GM21360 (cell line): ENCODE measurements around the gene SLC40A1.

Experiments
- ATAC-seq: cut with Tn5 transposase; IDR thresholded peaks from one replicate; pipeline ENCODE4 v1.9.1; 2021; ENCODE audit warnings: mild to moderate bottlenecking, moderate library complexity; ENCODE audit not compliant: unreplicated experiment

Gene SLC40A1

DNA sequence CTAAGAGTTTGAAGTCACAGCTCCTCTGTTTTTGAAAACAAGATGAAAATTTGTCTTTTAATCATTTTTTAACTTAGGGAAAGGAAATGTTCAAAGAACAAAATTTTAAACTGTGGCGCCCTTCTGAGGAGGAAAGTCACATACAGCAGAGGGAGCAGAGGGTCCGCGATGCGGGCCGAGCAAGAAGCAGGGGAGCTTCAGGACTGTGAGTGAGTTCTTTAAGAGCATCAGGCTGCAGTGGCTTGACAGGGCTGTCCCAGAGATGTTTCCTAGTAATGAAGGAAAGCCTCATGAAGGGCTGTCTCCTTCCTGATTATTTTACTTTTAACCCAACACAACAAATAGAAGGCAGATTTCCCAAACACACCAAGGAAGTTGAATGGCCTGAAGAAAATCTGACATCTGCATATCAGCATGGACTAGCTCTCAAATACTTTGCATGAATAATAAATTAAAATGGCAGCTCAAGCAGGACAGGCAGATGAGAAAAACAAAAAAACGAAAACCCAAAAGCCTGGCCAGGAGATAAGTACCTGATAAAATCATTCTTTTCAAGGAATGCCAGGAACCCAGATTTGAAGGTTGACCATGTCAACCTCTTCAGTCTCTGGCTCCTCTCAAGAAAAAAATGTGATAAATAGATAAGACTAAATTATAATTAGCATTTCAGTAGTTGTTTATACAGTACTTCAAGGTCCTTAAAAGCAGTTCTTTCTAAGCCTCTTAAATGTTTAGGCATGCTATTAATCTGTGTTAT lies 60.8 kb downstream of the SLC40A1 start:
- ATAC-seq = no peak

DNA sequence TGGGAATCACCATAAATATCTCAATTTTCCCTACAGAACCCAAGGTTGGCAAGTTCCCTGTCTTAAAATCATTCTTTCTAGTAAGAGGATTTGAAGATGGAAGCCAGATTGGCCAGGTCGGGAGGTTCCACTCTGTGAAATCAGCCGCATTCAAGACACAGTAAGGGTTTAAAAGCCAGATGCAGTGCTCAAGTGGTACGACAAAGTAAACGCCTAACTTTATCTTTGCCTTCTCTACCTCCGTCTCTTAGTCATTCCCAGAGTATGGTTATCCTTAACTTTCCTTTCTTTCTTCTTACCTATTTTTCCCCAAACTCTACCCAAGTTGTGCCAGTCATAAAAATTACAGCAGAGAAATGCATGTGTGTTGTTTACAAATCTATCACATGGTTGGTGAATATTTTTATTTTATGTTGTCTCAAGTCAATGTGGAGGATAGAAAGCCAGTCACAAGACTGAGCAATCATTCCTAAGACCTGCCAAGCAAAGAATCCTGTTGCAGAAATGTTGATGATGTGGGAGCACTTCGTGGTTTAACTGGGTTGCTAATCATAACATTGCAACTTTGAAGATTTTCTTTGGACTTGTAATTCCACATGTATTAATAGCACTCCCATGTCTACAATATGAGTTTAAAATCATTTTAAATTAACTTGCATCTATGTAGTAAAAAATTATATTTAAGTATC lies 62.6 kb downstream of the SLC40A1 start:
- ATAC-seq = no peak

DNA sequence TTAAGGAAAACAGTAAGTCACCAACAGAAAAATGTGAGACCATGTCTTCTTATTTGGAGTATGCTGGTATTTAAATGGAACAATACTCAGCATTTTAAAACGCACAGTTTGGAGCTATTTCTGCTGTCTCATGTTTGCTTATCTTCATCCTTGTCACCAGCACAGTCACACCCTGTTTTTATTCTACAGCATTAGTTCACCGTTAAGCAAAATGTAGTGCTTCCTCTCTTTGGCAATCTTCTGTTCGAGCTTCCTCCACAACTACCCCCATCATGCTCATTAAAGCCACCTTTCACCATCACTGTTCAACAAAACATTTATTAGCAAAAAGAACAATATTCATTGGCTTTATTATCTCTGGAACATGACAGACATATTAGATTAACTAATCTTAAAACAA lies 64.0 kb downstream of the SLC40A1 start:
- no peak for ATAC-seq

DNA sequence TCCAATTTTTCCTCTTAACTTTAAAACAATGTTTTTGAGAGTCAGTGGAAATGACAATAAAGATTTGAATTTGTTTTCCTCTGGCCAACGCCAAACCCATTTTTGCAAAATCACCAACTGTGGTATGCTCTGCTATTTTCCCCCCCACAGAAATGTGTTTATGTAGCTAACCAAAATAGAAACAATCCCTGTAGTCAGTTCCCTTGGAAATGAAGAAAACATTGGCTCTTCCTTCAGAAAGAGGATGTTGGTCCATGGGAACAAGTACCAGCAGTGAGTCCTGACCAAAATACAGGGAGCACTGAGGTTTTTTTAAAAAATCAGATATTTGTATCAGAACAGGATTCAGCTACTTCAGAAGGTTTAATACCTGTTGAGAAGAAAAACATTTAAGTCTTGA lies 65.3 kb downstream of the SLC40A1 start:
- ATAC-seq = no peak

DNA sequence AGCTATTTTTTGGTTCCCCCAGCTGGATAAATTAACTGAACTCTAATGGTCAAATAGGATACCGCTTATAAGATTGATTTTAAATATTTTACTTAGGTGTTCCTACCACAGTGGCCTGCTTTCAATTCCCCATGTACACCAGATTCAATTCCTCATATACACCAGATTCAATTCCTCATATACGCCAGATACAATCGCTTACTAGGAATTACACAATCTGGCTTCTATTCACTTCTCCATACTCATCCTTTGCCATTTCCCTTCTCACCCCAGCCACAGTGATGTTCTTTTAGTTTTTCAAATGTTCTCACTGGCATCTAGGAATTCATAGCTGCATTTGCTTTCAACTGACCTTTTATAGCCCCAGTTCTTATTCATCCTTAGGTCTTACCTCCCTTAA lies 66.5 kb downstream of the SLC40A1 start:
- ATAC-seq = no peak

DNA sequence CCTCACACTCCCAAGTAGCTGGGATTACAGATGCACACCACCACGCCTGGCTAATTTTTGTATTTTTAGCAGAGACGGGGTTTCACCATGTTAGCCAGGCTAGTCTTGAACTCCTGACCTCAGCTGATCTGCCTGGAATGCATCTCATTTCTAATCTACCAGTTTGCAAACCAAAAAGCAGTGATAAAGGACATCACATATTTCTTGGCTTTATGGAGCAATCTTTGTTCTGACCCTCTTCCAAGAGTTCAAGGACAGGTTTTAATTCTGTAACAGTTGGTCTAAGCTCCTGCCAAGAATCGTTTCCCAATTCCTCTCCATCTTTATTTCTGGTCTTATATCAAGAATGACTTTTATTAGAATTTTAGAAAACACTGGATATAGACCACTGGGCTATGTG lies 67.7 kb downstream of the SLC40A1 start:
- no peak for ATAC-seq

DNA sequence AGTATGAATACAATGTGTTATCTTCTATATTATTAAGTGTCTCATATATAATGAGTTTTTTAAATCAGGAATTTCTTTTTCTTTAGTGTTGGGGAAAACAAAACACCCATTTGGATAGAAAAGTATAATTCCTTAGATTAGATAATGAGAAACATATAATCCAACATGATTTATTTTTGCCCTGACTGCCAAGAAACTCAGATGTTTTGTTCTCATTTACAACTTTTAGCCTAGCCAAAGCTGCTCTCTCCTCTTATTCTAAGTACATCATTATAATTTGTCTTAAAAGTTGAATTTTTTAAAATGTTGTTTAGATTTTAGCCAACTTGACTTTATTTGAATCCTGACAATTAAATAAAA lies 68.6 kb downstream of the SLC40A1 start:
- no peak for ATAC-seq

DNA sequence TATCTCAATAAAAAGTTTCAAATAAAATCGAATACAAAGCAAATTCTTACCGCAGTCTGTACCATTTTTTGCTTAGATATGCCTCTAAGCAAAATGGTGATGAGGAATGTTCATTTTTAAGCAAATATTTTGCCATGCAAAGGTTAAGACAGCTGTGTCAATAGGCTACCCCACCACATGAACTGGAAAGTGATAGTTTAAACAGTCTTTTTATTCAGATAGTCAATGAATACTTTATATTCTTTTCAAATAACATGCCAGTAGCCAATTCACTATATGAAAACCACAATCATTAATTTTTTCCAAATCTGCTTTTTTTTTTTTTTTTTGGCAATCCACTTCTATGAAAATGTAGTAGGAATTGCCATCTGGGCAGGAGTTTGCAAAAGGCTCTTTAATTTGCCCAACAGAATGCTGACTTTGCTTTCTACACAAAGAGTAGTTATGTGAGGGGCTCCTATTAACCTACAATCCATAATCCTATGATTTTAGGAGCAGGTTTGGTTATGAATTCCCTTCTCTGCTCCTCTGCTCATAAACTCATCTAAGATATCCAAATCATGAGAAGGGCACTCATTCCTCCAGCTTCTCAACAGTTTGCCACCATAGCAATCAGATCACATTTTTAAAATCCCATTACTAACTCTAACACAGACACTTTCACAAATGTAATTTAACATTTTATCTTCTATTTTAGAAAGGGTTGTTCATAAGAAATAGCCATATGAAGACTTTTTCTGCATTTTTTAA lies 69.2 kb downstream of the SLC40A1 start:
- ATAC-seq = no peak
